Upper lobe of right lung (tissue), 1 donor: ENCODE data around the gene MGARP. TPM values are rescaled to one million over a fixed set of nuclear protein-coding genes. Genes with fewer than 3 reads are reported as not detected.

ENCODE experiments used
- ATAC-seq: fragments of 200-7000 bp; cut with Tn5 transposase; one replicate; pipeline ENCODE4 v1.9.1; 2020; ENCODE audit warnings: mild to moderate bottlenecking, moderate library complexity
- DNase-seq: peaks from one replicate; pipeline ENCODE4 v3.0.0-alpha.2; 2020
- H3K27ac ChIP-seq: fragments of 200-600 bp; one replicate; pipeline ENCODE4 v1.8.0; 2022
- H3K27me3 ChIP-seq: fragments of 200-600 bp; one replicate; pipeline ENCODE4 v1.8.0; 2022; ENCODE audit warnings: mild to moderate bottlenecking
- H3K36me3 ChIP-seq: fragments of 200-600 bp; one replicate; pipeline ENCODE4 v1.8.0; 2022
- H3K4me1 ChIP-seq: fragments of 200-600 bp; one replicate; pipeline ENCODE4 v1.8.0; 2022
- H3K4me3 ChIP-seq: fragments of 200-600 bp; one replicate; pipeline ENCODE4 v1.8.0; 2022; ENCODE audit warnings: mild to moderate bottlenecking
- H3K9me3 ChIP-seq: fragments of 200-600 bp; one replicate; pipeline ENCODE4 v1.8.0; 2022
- CTCF ChIP-seq: fragments of 200-600 bp; IDR thresholded peaks from one replicate; pipeline ENCODE4 v1.8.0; 2022; ENCODE audit warnings: antibody characterized with exemption
- intact Hi-C: fragments of 100-400 bp; cut with DNase I; formaldehyde crosslinking; loops from one replicate; pipeline ENCODE4 v1.11.0; 2022
- total RNA-seq: library from RNA; stranded (reverse); fragmentation: NEBNext Ultra II Directional; extraction: Animal tissue kit (Norgen Biotek cat#: 25700); gene quantifications from one replicate; pipeline ENCODE4 v1.2.1, GENCODE V29; 2021
- donor health status: DM: no; HTN: yes; CAD: no; lungs with severe emphysema.

The MGARP gene
- total RNA-seq, 1 donor from 2014 or later, result 0.75 TPM

DNA sequence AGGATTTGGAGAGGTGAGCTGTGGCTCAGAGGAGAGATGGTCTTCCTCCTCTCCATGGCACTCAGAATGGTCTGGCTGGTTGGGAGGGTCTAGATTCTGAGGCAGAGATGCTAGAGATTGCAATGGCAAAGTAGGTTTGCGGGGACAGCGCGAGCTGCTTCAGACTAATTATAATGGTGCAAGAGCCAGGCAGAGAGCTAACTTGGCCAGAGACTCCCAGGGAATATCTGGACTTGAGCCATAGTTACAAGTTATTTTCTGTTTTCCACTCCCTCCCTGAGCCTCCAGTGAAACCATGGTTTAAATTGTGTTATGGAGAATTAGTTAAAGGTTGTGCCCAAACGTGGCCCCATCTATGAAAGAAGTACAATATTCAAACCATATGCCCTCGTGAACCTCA lies 58.3 kb downstream of the MGARP start:
- intact Hi-C loops, result no loop called here
- Histone ChIP-seq H3K27me3 (no peaks in the 10 kb centered on the region), H3K9me3 (no peaks in the 10 kb centered on the region), H3K36me3 (no peaks in the 10 kb centered on the region), H3K27ac (no peak overlapping the region), H3K4me1 (no peaks in the 10 kb centered on the region), H3K4me3 (no peak overlapping the region)
- ATAC-seq (no peak), DNase-seq (no peak)
- TF ChIP-seq CTCF, result no peak

DNA sequence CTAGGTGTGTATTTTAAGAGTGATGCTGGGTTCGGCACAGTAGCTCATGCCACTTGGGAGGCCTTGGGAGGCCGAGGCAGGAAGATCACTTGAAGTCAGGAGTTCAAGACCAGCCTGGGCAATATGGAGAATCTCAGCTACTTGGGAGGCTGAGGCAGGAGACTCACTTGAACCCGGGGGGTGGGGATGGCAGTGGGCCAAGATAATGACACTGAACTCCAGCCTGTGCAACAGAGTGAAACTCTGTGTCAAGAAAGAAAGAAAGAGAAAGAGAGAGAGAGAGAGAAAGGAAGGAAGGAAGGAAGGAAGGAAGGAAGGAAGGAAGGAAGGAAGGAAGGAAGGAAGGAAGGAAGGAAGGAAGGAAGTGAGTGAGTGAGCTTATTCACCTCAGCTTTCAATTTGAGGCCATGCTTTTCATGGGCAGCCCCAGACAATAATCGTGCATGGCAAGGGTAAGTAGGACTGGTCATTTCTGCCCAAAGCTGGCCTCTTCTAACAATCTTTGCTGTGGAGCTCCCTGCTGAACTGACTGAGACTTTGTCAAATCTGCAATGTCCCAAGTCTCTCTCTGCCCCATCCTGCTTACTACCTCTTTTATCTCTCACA lies 60.5 kb downstream of the MGARP start:
- Histone ChIP-seq H3K4me3 (no peak overlapping the region), H3K36me3 (no peaks in the 10 kb centered on the region), H3K9me3 (no peaks in the 10 kb centered on the region), H3K27me3 (no peaks in the 10 kb centered on the region), H3K4me1 (no peaks in the 10 kb centered on the region), H3K27ac (no peak overlapping the region)
- no peak for DNase-seq
- ATAC-seq, result no peak
- intact Hi-C loops, result no loop called here
- TF ChIP-seq CTCF, result no peak

Other genes with a start within 250 kb of the MGARP start
- 48.2 TPM for gene ELF2, start 103.0 kb downstream of the MGARP start, total RNA-seq
- 38.5 TPM for gene NAA15, start 21.3 kb upstream of the MGARP start, total RNA-seq
- gene NDUFC1, start 22.3 kb upstream of the MGARP start, total RNA-seq, result 52.9 TPM
- 9.8 TPM for gene RAB33B, start 173.9 kb upstream of the MGARP start, total RNA-seq